ENCODE measurements around the gene SLAIN1.

The SLAIN1 gene

DNA sequence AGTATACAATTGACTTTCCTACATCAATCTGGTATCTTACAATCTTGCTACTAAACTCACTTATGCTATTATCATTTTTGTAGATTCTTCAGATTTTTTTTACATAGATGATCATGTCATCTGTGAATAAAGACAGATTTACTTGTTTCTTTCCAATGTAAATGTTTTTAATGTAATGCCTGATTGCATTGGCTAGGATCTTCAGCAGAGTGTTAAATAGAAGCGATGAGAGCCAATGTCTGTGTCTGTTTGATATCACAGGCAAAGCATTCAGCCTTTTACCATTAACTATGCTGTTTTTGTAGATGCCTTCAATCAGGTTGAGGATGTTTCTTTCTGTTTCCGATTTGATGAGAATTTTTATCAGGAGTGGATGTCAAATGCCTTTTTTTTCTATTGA, 19.2 kb downstream of the SLAIN1 start:
- TF ChIP-seq REST (IDR thresholded peaks at IDR 0.05; ENCODE audit: insufficient read depth in 1 of 2, low read depth in 2 of 2, low read length in 2 of 2), result no peak
- TF ChIP-seq TAF1 (IDR thresholded peaks at IDR 0.05; ENCODE audit: borderline replicate concordance, insufficient read depth, low read length), result no peak
- no peak for TF ChIP-seq FOXP2 (optimal IDR thresholded peaks at IDR 0.05; ENCODE audit: borderline replicate concordance, extremely low read depth, extremely low read length, insufficient read depth)
- TF ChIP-seq POLR2AphosphoS5 (IDR thresholded peaks at IDR 0.05; ENCODE audit: low read depth, low read length), result no peak
- TF ChIP-seq SIN3A (IDR thresholded peaks at IDR 0.05; ENCODE audit: borderline replicate concordance, insufficient read depth, low read length), result no peak

DNA sequence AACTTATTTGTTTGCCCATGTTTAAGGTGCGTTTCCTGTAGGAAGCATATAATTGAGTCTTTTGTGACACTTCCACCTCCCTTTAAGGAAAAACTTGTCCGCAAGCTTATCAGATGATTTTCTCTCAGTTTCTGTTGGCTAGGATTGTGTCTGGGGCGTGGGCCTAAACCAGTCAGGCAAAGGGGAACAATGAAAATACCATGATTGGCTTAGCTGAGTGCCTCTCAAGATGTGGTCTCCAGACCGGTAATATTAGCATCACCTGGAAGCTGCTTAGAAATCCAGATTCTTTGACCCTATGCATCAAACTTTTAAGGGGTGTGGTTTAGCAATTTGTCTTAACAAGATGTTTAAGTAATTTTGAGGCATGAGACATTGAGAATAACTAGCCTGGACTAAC, 20.0 kb downstream of the SLAIN1 start:
- TF ChIP-seq REST (IDR thresholded peaks at IDR 0.05; ENCODE audit: insufficient read depth in 1 of 2, low read depth in 2 of 2, low read length in 2 of 2) (no peak), SIN3A (IDR thresholded peaks at IDR 0.05; ENCODE audit: borderline replicate concordance, insufficient read depth, low read length) (no peak), TAF1 (IDR thresholded peaks at IDR 0.05; ENCODE audit: borderline replicate concordance, insufficient read depth, low read length) (no peak), POLR2AphosphoS5 (IDR thresholded peaks at IDR 0.05; ENCODE audit: low read depth, low read length) (no peak), FOXP2 (optimal IDR thresholded peaks at IDR 0.05; ENCODE audit: borderline replicate concordance, extremely low read depth, extremely low read length, insufficient read depth) (no peak)

- TF ChIP-seq POLR2AphosphoS5 (IDR thresholded peaks at IDR 0.05; ENCODE audit: low read depth, low read length) (no peak), FOXP2 (optimal IDR thresholded peaks at IDR 0.05; ENCODE audit: borderline replicate concordance, extremely low read depth, extremely low read length, insufficient read depth) (no peak), REST (IDR thresholded peaks at IDR 0.05; ENCODE audit: insufficient read depth in 1 of 2, low read depth in 2 of 2, low read length in 2 of 2) (no peak), SIN3A (IDR thresholded peaks at IDR 0.05; ENCODE audit: borderline replicate concordance, insufficient read depth, low read length) (no peak), TAF1 (IDR thresholded peaks at IDR 0.05; ENCODE audit: borderline replicate concordance, insufficient read depth, low read length) (no peak)
Measured at GRCh38 chr13:77719128-77719527, 21.6 kb downstream of the SLAIN1 start.

- no peak for TF ChIP-seq FOXP2 (optimal IDR thresholded peaks at IDR 0.05; ENCODE audit: borderline replicate concordance, extremely low read depth, extremely low read length, insufficient read depth)
- TF ChIP-seq SIN3A (IDR thresholded peaks at IDR 0.05; ENCODE audit: borderline replicate concordance, insufficient read depth, low read length), result no peak
- TF ChIP-seq REST (IDR thresholded peaks at IDR 0.05; ENCODE audit: insufficient read depth in 1 of 2, low read depth in 2 of 2, low read length in 2 of 2), result no peak
- no peak for TF ChIP-seq TAF1 (IDR thresholded peaks at IDR 0.05; ENCODE audit: borderline replicate concordance, insufficient read depth, low read length)
- no peak for TF ChIP-seq POLR2AphosphoS5 (IDR thresholded peaks at IDR 0.05; ENCODE audit: low read depth, low read length)
Measured at GRCh38 chr13:77720988-77721387, 23.5 kb downstream of the SLAIN1 start.

DNA sequence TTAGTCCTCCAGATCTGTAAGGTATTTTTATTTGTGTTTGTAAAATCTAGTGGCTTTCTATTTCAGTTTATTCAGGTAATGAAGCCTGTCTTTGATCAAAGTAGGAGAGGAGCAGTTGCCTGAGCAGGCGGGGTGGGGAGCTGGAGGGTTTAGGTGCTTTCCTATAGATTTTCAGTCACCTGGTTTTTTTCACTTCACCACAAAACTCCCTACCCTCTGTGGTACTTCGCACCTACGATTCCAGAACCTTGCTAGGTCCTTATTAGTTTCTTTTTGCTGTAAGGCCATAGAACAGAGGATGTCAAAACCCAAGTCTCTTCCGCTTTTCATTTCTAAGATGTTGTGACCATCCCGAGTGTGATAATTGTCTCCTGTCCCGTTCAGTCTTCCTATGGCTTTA, 26.6 kb downstream of the SLAIN1 start:
- no peak for TF ChIP-seq REST (IDR thresholded peaks at IDR 0.05; ENCODE audit: insufficient read depth in 1 of 2, low read depth in 2 of 2, low read length in 2 of 2)
- TF ChIP-seq FOXP2 (optimal IDR thresholded peaks at IDR 0.05; ENCODE audit: borderline replicate concordance, extremely low read depth, extremely low read length, insufficient read depth), result no peak
- no peak for TF ChIP-seq TAF1 (IDR thresholded peaks at IDR 0.05; ENCODE audit: borderline replicate concordance, insufficient read depth, low read length)
- TF ChIP-seq POLR2AphosphoS5 (IDR thresholded peaks at IDR 0.05; ENCODE audit: low read depth, low read length), result no peak
- no peak for TF ChIP-seq SIN3A (IDR thresholded peaks at IDR 0.05; ENCODE audit: borderline replicate concordance, insufficient read depth, low read length)

Data from PFSK-1 (cell line).